Kidney epithelial cell (primary cell): Measurements from ENCODE around the gene UGT1A1. TPM values are rescaled to one million over a fixed set of nuclear protein-coding genes. Genes with fewer than 3 reads are reported as not detected.

Source experiments
- DNase-seq: peaks from one replicate; pipeline ENCODE4 v3.0.0-alpha.2; 2010; ENCODE audit warnings: low read depth
- H3K27me3 ChIP-seq: 2 replicates; pipeline ENCODE4 v1.6.0; 2011; ENCODE audit warnings: low read length; ENCODE audit not compliant: control insufficient read depth, insufficient read depth
- H3K36me3 ChIP-seq: 2 replicates; pipeline ENCODE4 v1.5.1; 2011; ENCODE audit warnings: low read length; ENCODE audit not compliant: control insufficient read depth, insufficient read depth
- H3K4me3 ChIP-seq: 2 replicates; pipeline ENCODE4 v1.5.1; 2011; ENCODE audit warnings: low read depth, mild to moderate bottlenecking, control low read depth, low read length
- CTCF ChIP-seq: IDR thresholded peaks from 2 replicates; pipeline ENCODE4 v1.5.1; 2011; ENCODE audit warnings: mild to moderate bottlenecking, moderate library complexity, low read length, control low read depth, inconsistent platforms; ENCODE audit not compliant: insufficient read depth, poor library complexity, severe bottlenecking
- total RNA-seq: library from RNA; depleted of rRNA; stranded (reverse); fragments of >200 nt; gene quantifications from 2 replicates; pipeline ENCODE4 v1.2.3, GENCODE V29; 2015

The UGT1A1 gene
- total RNA-seq, 1 donor from 2014 or later = not detected

DNA sequence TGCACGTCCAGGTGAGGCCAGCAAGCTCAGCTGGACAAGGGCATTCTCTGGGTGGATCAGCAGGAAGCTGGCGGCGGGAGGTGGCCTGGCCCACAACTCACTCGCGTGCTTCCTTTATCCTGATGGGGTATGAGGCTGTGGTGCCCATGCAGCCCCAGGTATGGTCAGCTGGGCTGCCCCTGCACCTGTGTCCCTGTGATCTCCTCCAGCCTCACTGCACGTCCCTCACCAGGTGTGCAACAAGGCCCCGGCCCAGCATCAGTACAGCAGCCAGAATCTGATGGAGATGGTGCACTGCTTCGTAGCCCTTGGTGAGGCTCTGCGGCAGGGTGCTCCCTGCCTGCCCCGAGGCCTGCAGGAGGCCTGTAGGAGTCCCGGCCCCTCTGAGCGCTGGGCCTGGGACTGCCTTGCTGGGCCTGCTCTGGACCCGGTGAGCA is 35.7 kb downstream of the UGT1A1 start:
- no peaks in the 10 kb centered on the region for H3K36me3 ChIP-seq
- no peak for DNase-seq
- TF ChIP-seq CTCF = no peak
- H3K4me3 ChIP-seq = no peak overlapping the region
- H3K27me3 ChIP-seq = no peaks in the 10 kb centered on the region

GRCh38 chr2:233796254-233796653 is 36.2 kb downstream of the UGT1A1 start:
- Histone ChIP-seq H3K4me3 (no peak overlapping the region), H3K36me3 (no peaks in the 10 kb centered on the region), H3K27me3 (no peaks in the 10 kb centered on the region)
- no peak for TF ChIP-seq CTCF
- no peak for DNase-seq

DNA sequence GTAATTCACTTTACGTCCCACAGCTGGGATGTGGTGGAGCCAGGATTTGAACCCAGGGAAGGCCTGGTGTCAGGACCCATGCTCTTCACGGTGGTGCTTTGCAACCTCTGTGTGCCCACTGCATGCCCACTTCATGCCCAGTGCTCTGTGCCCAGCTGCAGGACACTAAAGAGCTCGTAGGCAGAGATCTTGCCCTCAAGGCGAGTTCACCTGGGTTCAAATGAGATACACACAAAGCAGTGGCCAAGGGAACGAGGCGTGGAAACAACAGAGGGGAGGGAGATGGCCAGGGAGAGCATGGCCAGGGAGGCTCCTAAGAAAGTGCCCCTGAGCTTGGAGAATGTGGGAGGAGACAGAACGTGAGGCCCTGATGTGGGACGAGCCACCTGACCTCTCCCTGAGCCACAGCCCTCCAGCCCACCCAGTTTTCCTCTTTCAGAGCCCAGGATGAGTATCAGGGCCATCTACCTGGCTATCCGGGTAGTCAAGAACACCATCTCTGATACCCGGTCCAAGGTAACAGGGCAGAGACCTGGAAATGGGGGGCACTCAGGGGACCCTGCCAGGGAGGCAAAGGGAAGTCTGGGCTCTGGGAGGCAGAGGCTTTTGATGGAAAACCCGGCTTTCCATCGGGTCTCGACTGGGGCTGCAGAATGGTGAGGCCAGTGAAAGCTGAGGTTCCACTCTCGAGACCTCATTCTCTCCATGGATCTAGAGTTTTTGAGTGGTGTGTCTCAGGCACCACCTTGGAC is 38.4 kb downstream of the UGT1A1 start:
- H3K36me3 ChIP-seq = no peaks in the 10 kb centered on the region
- no peak for TF ChIP-seq CTCF
- H3K27me3 ChIP-seq = peaks cover 2% of the 10 kb centered on the region
- no peak for DNase-seq
- no peak overlapping the region for H3K4me3 ChIP-seq

DNA sequence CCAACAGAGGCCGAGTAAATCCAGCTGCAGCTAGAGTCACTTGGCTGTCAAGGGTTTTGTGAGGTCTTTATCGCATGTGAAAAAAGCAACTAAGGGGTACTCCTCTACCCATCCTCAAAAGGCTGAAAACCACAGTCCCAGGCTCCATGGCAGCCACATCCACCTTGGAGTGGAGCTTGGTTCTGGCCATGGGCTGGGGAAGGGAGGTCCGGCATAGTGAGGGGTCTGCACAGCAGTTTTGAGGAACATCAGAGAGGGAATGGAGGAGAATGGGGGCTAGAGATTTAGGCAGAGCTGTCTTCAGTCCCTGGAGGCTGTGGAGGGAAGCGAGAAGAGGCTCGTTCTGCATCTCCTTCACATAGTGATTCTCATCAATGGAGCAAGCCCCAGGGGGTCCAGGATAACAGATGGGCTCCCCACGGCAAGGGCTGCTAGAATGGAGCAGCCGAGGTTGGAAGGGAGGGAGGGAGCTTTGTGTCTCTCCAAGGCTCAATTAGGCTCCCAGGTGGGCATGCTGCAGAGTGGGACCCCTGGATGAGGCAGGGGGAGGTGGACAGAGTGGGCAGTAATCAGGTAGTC is 39.1 kb downstream of the UGT1A1 start:
- peaks cover 2% of the 10 kb centered on the region for H3K27me3 ChIP-seq

GRCh38 chr2:233799716-233800115 is 39.6 kb downstream of the UGT1A1 start:
- Histone ChIP-seq H3K36me3 (no peaks in the 10 kb centered on the region), H3K4me3 (no peak overlapping the region), H3K27me3 (peaks cover 2% of the 10 kb centered on the region)
- no peak for DNase-seq
- TF ChIP-seq CTCF = no peak

More for the DNA sequence above, 39.1 kb downstream of the UGT1A1 start:
- H3K4me3 ChIP-seq = no peak overlapping the region
- DNase-seq = no peak
- no peaks in the 10 kb centered on the region for H3K36me3 ChIP-seq
- TF ChIP-seq CTCF = no peak

GRCh38 chr2:233800208-233800607 is 40.1 kb downstream of the UGT1A1 start:
- H3K27me3 ChIP-seq = peaks cover 2% of the 10 kb centered on the region
- H3K36me3 ChIP-seq = no peaks in the 10 kb centered on the region
- no peak overlapping the region for H3K4me3 ChIP-seq
- TF ChIP-seq CTCF = no peak
- no peak for DNase-seq
